HepG2 (cell line): ENCODE measurements around the gene VBP1. TPM values are rescaled to one million over a fixed set of nuclear protein-coding genes. Genes with fewer than 3 reads are reported as not detected.

Experiments
- ATAC-seq: fragments of 200-7000 bp; cut with Tn5 transposase; 3 replicates; pipeline ENCODE4 v1.9.1; 2020; ENCODE audit warnings: mild to moderate bottlenecking, moderate library complexity
- BruUV-seq: library from RNA; stranded (reverse); fragments of 400-500 nt; replicated peaks from 2 replicates; lab custom pipeline; 2021; lab: Mats Ljungman, UMichigan
- CTCF ChIA-PET: fragments of 300-600 bp; formaldehyde crosslinking; extraction: SDS; loops from one replicate; lab custom pipeline; 2021; ENCODE audit warnings: low total read pairs, inconsistent platforms, low intra/inter-chr PET ratio; lab: Yijun Ruan, JAX
- POLR2A ChIA-PET: fragments of 350-600 bp; sonication (Branson Sonifier 250); formaldehyde crosslinking; loops from one replicate; lab custom pipeline; 2020; ENCODE audit warnings: antibody characterized with exemption, inconsistent platforms; lab: Yijun Ruan, JAX
- DNase-seq: peaks from one replicate; pipeline ENCODE4 v3.0.0-alpha.2; 2015; ENCODE audit warnings: low spot score
- FAIRE-seq: peaks from 3 replicates; lab custom pipeline; 2011; peaks lifted over from hg19 to GRCh38; lab: Jason Lieb, UNC
- H2AFZ ChIP-seq: one replicate; pipeline ENCODE4 v1.6.1; 2011; ENCODE audit warnings: low read length, inconsistent platforms
- H3K27ac ChIP-seq: fragments of 300-600 bp; 3 replicates; pipeline ENCODE4 v1.8.0; 2011; ENCODE audit warnings: mixed run types, mild to moderate bottlenecking, mixed read lengths, low read length, inconsistent platforms; ENCODE audit not compliant: insufficient read depth; ENCODE audit errors: extremely low read length
- H3K27me3 ChIP-seq, 2 experiments: fragments of 200-600 bp in 1 of 2; 2 replicates in 1 of 2; 3 replicates in 1 of 2; pipeline versions ENCODE4 v1.6.0 to v1.8.0; 2011; ENCODE audit warnings: low read length in 2 of 2, mild to moderate bottlenecking in 2 of 2, moderate library complexity in 2 of 2, inconsistent platforms in 1 of 2; ENCODE audit not compliant: insufficient read depth in 2 of 2, control insufficient read depth in 1 of 2
- H3K36me3 ChIP-seq, 2 experiments: fragments of 200-600 bp in 1 of 2; replicated peaks in 1 of 2; 2 replicates in 1 of 2; 3 replicates in 1 of 2; pipeline versions ENCODE4 v1.5.1 to v1.8.0; 2011; ENCODE audit warnings: low read length in 2 of 2, inconsistent platforms in 1 of 2; ENCODE audit not compliant: insufficient read depth in 2 of 2, control insufficient read depth in 1 of 2
- H3K4me1 ChIP-seq: 2 replicates; pipeline ENCODE4 v1.5.1; 2012; ENCODE audit warnings: low read length, inconsistent platforms; ENCODE audit not compliant: insufficient read depth
- H3K4me2 ChIP-seq: 2 replicates; pipeline ENCODE4 v1.6.0; 2011; ENCODE audit warnings: low read depth, low read length, inconsistent platforms
- H3K4me3 ChIP-seq, 3 experiments: fragments of 200-600 bp in 1 of 3; sonication (generic), shearing (Covaris generic) in 1 of 3; replicated peaks in 1 of 3; 2 replicates each; pipeline ENCODE4 v1.5.1; 2011 to 2016; ENCODE audit warnings: low read length in 3 of 3, inconsistent platforms in 2 of 3, low read depth in 2 of 3, mild to moderate bottlenecking in 2 of 3, control low read depth in 1 of 3, mixed read lengths in 1 of 3; ENCODE audit not compliant: insufficient read depth in 1 of 3
- H3K79me2 ChIP-seq: one replicate; pipeline ENCODE4 v1.6.1; 2011; ENCODE audit warnings: low read length, inconsistent platforms; ENCODE audit not compliant: insufficient read depth
- H3K9ac ChIP-seq: 2 replicates; pipeline ENCODE4 v1.6.0; 2011; ENCODE audit warnings: mild to moderate bottlenecking, low read depth, low read length, inconsistent platforms; ENCODE audit not compliant: insufficient read depth
- H3K9me3 ChIP-seq: 2 replicates; pipeline ENCODE4 v1.5.1; 2012; ENCODE audit warnings: mild to moderate bottlenecking, low read length
- H4K20me1 ChIP-seq: 2 replicates; pipeline ENCODE4 v1.6.0; 2011; ENCODE audit warnings: inconsistent platforms, mild to moderate bottlenecking, low read length, moderate library complexity; ENCODE audit not compliant: insufficient read depth
- CBX2 ChIP-seq, 2 experiments: fragments of 200-600 bp in 1 of 2; sonication (generic); formaldehyde crosslinking in 1 of 2; IDR thresholded peaks; 2 replicates each; pipeline versions ENCODE4 v1.7.0 to v1.8.1; 2018 to 2022; ENCODE audit warnings: low read depth in 2 of 2, low read length in 1 of 2, mild to moderate bottlenecking in 1 of 2, missing genetic modification reagents in 1 of 2
- GLI4 ChIP-seq: sonication (generic); formaldehyde crosslinking; IDR thresholded peaks from 2 replicates; pipeline ENCODE4 v1.5.1; 2020; ENCODE audit warnings: missing genetic modification reagents, mild to moderate bottlenecking, moderate library complexity, borderline replicate concordance
- PAX8 ChIP-seq: sonication (generic); formaldehyde crosslinking; IDR thresholded peaks from 2 replicates; pipeline ENCODE4 v1.8.0; 2022; ENCODE audit warnings: mild to moderate bottlenecking, missing genetic modification reagents, borderline replicate concordance
- PHF20 ChIP-seq: sonication (generic); formaldehyde crosslinking; IDR thresholded peaks from 2 replicates; pipeline ENCODE4 v1.5.0; 2020; ENCODE audit warnings: mild to moderate bottlenecking, missing genetic modification reagents
- PLRG1 ChIP-seq: fragments of 450-650 bp; conservative IDR thresholded peaks from 2 replicates; pipeline ENCODE4 v1.6.1; 2016
- ZNF567 ChIP-seq: sonication (generic); formaldehyde crosslinking; IDR thresholded peaks from 2 replicates; pipeline ENCODE4 v1.8.1; 2023; ENCODE audit warnings: mild to moderate bottlenecking, missing genetic modification reagents, borderline replicate concordance
- WGBS: methylation state at CpG from one replicate; pipeline ENCODE4 v1.1.6; 2017; ENCODE audit warnings: low lambda C conversion rate; 5-methylcytosine and 5-hydroxymethylcytosine counted together
- in situ Hi-C: cut with HindIII; loops from 2 replicates; pipeline ENCODE4 v1.10.0; 2017; ENCODE audit warnings: low pct_unique_long_range_greater_than_20kb; ENCODE audit not compliant: extremely low pct_ligation_motif_present
- intact Hi-C: fragments of 100-400 bp; cut with micrococcal nuclease; formaldehyde crosslinking; loops from one replicate; pipeline ENCODE4 v1.10.0; 2022; ENCODE audit not compliant: unreplicated experiment
- polyA plus RNA-seq, 8 experiments: library from polyadenylated mRNA; depleted of rRNA in 3 of 8; stranded (reverse) in 7 of 8; unstranded in 1 of 8; fragments of >200 nt; fragmentation: Illumina TruSeq in 4 of 8; extraction: Trizol in 4 of 8; gene quantifications; 2 replicates each; pipeline versions ENCODE4 v1.2.1 to v1.2.3, GENCODE V29; 2011 to 2016; ENCODE audit warnings: low read depth in 4 of 8, missing spikeins in 1 of 8, mixed read lengths in 1 of 8; ENCODE audit not compliant: insufficient read depth in 1 of 8
- total RNA-seq, 5 experiments: library from RNA; depleted of rRNA; stranded (reverse); fragments of >200 nt; fragmentation: Illumina TruSeq; extraction: Trizol; gene quantifications; 2 replicates each; pipeline ENCODE4 v1.2.3, GENCODE V29; 2016; ENCODE audit warnings: low read depth in 1 of 5

VBP1 gene
- total and polyA plus RNA-seq, 2 of the 13 experiments (the other 11 are each of a cell fraction or from before 2014, with no cell fraction given): 20.4 to 72.6 TPM

- TF ChIP-seq PAX8 (CRISPR knock-in tag) (no peak), PLRG1 (no peak), CBX2 (IDR thresholded peaks at IDR 0.05; ENCODE audit: low read depth, low read length) (no peak), CBX2 (CRISPR knock-in tag; IDR thresholded peaks at IDR 0.05; ENCODE audit: low read depth) (no peak), PHF20 (CRISPR knock-in tag) (no peak), ZNF567 (no peak)
These were observed 35.1 kb downstream of the VBP1 start (continued) for GRCh38 chrX:155251391-155251790.

DNA sequence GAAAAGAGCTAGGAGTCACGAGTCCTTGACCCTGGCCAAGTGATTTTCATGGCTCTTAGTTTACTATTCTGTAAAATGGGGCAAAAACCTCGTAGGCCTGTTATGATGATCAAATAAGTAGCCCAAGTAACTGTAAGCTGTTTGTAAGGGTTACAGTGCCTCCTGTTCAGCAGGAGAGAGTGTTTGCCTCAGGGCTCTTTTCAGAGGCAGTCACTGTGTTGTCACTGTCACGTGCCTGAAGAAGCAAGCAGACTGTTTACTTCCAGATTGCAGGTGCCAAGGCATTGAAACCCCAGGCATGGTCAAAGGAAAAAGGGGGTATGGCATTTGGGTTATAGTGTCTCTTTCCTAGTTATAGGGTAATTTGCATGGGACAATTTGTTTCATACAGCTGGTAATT is 43.5 kb downstream of the VBP1 start:
- Histone ChIP-seq H3K27me3 (no peaks in the 10 kb centered on the region), H3K27ac (no peak overlapping the region), H3K36me3 (no peaks in the 10 kb centered on the region), H3K4me2 (no peak overlapping the region), H3K4me1 (peaks cover 9% of the 10 kb centered on the region), H3K9ac (no peak overlapping the region), H3K79me2 (no peaks in the 10 kb centered on the region), H4K20me1 (no peaks in the 10 kb centered on the region), H3K4me3 (no peak overlapping the region), H2AFZ (no peak overlapping the region), H3K9me3 (no peaks in the 10 kb centered on the region)
- DNase-seq (no peak), FAIRE-seq (no peak), ATAC-seq (no peak)
- WGBS: 4% methylated on average over 3 of the region's 3 CpGs
- TF ChIP-seq GLI4 (CRISPR knock-in tag): no peak
- CTCF ChIA-PET: no interaction called here
- BruUV-seq: no TSS peak
- POLR2A ChIA-PET: no interaction called here
- in situ Hi-C loops: no loop called here
- intact Hi-C loops: no loop called here
